ENCODE results near the gene POLD3.
"Not testable (repeated sequence)": the region's sequence is repeated elsewhere in the genome, so short reads cannot be mapped to it uniquely, and the experiment has no call there.

The POLD3 gene

DNA sequence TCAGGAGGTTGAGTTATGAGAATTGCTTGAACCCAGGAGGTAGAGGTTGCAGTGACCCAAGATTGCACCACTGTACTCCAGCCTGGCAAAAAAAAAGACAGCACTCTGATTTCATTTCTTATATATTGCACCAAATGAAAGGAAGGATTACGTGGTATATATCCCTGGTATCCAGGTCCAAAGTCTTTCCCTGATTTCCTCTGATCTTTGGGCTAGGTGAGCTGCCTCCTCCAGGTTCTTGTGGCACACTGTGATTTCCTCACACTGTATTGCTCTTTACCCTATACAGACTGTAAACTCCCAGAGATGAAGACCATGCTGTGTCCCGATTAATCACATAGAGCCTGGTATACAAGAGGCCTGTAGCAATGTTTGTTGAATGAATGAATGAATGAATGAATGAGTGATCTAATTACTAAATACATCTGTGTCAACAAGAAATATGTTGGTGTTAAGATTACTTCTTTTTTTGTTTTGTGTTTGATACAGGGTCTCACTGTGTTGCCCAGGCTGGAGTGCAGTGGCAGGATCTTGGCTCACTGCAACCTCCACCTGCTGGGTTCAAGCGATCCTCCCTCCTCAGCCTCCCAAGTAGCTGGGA is 9.3 kb upstream of the POLD3 start:
- no peak for DNase-seq

DNA sequence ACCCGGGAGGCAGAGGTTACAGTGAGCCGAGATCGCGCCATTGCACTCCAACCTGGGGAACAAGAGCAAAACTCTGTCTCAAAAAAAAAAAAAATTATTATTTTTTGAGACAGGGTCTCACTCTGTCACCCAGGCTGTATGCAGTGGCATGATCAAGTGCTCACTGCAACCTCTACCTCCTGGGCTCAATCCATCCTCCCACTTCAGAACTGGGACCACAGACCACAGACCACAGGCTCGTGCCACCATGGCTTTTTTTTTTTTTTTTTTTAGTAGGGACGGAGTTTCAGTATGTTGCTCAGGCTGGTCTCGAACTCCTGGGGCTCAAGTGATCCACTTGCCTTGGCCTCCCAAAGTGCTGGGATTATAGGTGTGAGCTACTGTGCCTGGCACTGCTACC is 1.9 kb upstream of the POLD3 start:
- DNase-seq = not testable (repeated sequence)

DNA sequence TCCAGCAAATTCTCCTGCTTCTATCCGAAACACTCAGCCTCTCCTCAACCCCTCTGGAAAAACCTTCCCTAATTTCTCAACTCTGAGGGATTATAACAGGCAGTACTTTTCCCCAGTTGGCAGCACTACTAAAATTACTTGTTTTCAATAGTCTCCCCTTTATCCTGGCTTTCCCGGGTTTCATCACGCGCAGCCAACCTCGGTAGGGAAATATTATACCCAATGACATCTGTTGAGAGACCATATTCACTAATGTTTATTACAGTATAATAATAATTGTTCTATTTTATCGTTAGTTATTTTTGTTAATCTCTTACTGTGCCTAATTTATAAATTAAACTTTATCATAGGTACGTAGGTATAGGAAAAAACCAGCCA is 330 bp upstream of the POLD3 start:
- no peak for DNase-seq

DNA sequence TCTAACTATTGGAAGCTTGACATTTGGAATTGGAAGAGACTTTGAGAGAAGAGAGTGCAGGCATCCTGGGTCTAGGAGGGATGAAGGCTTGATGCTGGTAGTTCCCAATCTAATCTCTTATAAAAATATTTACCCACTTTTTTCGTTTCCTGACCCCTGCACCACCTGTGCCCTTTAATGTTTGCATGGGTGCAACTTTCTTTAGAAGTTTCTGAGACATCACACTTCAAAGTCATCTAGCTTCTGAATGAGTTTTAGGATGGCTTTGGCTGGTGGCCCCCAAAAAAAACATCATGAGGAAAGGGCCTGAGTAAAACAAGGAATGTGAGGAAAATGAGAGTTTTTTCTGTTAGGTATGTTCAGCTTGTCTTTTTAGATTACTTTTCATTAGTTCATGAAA is 1.1 kb downstream of the POLD3 start:
- DNase-seq = no peak

DNA sequence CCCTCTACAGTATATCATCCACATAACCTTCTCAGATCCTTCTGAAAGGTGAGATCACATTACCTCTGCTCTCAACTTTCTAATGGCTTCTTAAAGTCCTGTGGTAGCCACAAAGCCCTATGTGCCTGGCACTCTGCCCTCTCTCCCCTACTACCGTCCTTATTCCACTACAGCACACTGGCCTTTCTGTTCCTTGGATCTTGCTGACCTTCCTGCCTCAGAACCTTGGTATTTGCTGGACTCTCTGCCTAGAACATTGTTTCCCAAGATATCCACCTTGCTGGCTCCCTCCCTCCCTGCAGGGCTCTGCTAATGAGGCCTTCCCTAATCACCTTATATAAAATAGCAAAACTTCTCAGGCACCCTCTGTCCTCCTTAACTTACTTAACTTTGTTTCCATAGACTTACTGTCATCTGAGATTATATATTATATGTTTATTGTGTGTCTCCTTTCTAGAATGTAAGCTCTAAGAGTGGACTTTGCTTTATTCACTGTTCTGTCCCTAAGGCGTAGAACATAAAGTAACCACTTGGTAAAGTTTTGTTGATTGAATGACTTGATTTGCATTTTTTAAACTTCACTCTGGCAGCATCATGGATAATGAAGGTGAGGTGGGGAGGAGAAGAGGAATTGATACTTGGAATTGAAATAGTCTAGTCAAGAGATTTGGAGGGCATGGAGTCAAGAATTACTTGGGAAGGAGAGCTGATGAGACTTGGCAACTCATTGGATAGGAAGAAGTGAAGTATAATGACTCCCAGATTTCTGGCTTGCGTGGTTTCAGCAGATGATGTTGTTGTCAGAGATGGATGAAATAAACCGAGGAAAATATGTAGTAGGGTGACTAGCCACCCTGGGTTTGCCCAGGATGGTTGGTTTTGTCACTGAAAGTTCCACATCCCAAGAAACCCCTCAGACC is 10.5 kb downstream of the POLD3 start:
- no peak for DNase-seq

DNA sequence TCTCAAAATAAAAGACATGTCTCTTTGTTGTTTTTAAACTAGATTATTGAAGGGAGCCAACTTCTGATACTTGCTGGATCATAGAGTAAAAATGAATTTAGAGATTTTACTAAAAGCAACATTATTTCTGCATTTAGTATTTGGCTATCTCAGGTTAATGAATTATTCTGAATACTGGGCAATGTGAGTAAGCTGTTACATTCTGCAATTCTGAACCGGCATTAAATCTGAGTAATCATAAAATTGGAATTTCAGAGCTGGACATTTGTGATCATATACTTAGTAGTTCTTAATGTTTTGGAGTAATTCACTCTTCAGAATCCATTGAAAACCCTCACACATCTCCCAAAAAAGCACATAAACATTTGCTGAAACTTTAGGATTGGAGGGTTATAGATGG is 11.5 kb downstream of the POLD3 start:
- no peak for DNase-seq

DNA sequence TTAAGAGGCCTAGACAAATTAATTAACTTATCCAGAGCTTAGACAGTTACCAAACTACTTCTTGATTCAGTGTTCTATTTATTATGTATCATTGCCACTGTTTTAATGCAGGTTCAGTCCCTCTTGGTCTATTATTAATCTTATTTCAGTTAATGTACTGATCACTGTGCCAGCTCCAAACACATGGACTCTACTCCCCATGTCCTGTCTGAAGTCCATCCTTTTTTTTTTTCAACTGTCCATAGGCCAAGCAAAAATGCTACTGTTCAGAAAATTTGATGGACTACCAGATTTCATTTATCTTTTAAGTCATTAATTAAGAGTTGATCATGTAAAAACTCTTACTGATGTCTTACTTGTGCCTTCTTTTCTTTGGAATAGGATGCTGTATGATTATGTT is 11.9 kb downstream of the POLD3 start:
- no peak for DNase-seq

DNA sequence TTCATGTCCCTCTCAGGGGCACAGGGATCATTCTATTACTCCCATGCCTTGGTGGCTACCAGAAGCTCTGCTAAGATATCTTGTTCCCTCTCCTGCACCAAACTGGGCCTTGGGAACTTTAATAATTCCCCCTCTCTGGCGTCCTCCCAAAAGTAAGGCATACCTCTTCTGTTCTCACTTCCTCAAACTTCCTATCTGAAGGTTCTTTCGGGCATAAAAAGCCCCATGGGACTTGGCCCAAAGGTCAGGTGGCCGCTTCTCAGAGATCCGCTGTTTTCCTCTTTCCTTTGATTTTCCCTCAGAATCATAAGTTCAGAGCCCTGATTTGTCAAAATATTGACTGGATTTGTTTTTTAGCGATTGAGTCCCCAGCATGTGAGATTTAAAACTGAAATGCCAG is 13.0 kb downstream of the POLD3 start:
- no peak for DNase-seq

DNA sequence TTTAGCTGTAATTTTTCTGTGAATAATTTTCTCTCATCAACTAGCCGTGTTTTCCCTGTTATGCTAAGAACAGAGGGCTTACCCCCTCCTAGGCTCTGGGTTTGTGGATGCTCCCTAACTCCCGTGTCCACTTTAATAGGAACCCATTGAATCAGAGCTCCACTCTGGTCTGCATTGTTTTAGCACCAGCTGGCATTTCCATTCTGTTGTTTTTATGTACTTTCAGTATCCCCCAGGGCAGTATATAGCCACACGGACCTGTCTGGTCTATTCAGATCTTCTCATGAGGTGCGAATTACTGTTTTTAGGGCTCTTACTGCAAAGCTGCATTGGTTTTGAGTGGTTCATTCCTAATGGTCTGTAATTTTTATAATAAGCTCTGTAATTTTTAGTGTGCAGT is 16.0 kb downstream of the POLD3 start:
- peak; percentile 39 for DNase-seq

DNA sequence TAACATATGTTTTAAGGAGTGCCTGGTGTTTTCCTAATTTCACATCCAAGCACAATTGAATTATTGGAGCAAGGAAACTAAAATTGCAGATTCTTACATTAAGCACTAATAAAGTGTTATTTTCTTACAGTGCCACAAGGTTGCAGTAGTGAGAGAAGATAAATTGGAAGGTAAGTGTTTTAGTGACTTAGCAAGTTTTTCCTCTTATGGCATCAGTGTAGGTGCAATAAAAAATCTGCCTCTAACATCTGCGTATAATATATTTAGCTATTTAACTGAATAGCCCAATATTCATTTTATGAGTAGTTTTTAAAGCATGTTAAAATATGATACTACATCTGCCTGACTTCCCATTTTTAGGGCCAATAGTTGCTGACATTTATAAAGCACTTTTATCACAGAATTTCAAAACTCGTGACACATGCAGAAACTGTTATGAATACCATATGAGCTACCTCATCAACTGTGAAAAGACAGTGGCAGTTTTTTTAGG is 19.0 kb downstream of the POLD3 start:
- peak; percentile 24 for DNase-seq

DNA sequence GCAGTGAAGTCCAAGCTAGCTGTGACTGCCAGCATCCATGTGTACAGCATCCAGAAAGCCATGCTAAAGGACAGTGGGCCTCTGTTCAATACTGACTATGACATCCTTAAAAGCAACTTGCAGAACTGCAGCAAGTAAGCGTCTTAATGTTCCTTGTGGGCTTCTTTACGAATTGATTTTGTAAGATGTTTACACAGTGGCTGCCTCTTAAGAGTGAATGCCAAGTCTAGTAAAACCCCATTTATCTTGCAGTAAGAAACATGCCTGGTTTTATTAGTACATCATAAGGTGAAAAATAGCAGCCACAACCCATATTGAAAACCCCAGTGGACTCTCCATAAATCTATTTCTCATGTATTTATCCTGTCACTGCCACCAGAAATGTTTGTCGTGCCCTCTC is 20.5 kb downstream of the POLD3 start:
- no peak for DNase-seq

DNA sequence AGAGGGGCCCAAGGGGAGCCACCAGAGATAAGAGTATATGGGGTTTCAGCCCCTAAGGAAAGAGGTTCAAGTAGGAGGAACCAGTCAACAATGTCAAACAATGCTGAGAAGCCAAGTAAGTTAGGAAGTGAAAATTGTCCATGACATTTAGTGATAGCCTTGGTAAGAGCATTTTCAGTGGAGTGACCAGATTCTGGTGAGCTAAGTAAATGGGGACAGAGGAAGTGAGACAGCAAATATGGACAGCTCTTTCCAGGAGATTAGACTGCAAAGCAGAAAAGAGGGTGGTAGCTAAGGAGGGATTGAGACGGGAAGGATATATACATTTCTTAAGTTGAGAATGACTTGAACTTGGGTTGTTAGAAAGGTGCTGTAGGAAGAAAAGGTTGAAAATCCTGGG is 22.9 kb downstream of the POLD3 start:
- DNase-seq = no peak

DNA sequence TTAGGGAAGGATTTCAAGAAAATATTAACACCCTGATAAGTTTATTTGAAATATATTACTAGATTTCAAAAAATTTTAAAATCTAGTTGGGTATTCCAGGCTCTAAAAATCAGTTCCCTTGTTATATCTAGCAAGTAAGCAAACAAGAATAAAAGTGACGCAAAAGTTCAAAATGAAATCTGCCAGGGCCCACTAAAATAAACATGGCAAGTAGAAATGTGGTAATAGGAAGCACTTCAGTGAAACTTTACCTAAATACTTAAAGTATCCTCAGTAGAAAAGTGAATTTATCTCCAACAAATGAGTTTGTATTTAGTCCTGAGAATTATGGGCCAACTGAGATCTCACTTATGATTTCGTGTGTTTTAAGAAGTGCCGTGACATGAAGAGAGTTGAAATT is 23.6 kb downstream of the POLD3 start:
- DNase-seq = no peak

DNA sequence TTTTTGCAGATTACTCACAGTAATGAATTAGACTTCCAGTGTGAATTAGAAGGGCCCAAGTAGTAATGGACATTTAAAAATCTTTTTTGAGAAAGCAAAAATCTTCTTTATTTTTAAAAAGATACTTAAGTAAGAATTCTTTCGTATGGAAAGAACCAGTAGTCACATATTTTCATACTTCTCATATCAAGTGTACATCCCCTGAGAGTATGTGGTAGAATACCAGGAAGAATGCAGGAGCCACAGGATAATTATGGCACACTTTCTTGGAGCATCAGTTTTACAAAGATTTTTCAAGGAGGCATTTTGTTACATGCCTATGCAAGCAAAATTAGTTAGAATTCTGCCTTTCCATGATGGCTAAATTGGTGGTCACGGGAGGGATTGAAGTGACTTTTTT is 28.1 kb downstream of the POLD3 start:
- no peak for DNase-seq

DNA sequence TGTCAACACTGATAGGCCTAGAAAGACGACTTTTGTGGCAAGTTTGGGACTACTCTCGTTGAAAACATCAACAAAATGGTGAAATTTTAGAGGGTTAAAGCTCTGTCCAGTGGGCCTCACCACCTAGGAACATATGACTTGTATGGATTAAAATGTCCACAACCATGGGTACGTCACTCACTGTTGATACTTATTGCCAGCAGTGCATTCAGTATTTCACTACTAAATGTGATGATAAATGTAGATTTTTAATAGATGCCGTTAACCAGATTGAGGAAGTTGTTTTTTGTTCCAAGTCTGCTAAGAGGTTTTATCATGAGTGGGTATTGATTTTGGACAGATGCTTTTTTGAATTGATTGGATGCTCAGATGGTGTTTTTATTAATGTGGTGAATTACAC is 33.7 kb downstream of the POLD3 start:
- no peak for DNase-seq

DNA sequence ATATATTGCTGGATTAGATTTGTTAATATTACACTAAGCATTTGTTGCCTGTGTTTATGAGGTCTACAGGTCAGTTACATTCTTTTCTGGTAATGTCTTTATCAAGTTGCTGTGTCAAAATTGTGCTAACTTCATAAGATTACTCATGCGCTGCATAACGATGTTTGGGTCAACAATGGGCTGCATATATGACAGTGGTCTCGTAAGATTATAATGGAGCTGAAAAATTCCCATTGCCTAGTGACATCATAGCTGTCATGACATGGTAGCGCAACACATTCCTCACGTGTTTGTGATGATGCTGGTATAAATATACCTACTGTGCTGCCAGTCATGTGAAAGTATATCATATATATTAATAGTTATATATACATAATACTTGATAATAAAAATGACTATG is 34.2 kb downstream of the POLD3 start:
- DNase-seq = no peak

DNA sequence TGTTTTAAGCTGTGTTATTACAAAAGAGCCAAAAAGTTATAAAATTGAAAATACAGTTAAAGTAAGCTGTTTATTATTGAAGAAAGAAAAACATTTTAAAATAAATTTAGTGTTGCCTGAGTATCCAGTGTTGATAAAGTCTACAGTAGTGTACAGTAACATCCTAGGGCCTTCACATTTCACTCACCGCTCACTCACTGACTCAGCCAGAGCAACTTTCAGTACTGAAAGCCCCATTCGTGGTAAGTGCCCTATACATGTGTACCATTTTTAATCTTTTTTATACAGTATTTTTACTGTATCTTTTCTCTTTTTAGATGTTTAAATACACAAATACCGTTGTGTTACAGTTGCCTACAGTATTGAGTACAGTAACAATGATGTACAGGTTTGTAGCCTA is 35.0 kb downstream of the POLD3 start:
- DNase-seq = no peak

DNA sequence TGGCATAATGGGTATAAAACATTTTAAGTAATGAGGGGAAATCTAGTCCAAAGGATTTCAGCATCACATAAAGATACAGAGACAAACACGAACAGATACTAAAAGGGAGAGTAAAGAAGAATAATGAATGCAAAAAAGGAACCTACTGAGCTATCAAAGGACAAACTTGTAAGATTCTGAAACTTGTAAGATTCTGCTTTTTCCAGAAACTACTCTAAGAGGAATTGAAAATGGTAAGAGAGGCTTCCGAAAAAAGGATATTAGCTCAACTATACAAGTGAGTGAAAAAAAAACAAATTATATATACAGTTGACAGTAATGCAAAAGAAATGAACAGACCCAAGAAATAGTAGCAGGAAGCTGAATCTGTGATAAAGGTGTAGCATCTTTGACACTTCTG is 37.7 kb downstream of the POLD3 start:
- no peak for DNase-seq

DNA sequence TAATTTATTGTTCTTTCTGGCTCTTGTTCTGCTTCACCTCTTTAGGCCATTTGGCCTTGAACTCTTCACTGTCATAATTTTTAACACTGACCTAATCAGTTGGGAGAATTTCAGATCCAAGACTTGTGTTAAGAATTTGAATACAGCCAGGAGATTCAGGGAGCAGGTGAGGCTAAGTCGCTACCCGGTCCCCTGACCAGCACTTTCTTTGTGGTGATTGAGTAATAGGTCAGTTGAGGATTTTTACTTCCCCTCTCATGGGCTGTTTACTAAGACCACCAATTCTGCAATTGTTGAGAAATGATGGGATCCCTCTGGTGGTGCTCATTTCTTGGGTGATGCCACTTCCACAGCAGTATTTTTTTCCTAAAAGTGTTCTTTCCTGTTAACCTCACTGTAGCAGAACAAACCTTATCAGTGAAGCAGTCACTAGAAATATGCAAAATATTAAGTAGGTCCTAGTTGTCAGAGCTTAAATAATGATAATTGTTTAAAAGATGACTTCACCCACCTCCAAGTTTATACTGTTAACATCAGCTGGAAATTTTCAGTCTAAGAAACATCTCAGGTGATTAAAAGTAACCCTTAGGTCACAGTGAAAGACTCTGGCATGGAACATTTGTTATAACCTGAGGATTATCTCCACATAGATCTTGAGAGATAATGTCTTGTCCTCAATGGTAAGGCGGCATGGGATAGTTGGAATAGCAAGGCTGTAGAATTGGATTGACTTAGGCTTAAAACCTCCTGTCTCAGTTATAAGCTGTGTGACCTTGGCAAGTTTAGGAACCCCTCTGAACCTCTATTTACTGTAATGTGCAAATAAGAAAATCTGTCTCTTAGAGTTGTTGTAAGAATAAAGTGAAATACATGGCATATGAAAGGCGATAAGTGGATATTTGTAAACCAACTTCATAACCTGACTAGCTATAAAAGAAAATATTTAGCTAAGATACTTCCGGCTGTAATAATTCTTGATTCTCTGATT is 41.3 kb downstream of the POLD3 start:
- DNase-seq = no peak

DNA sequence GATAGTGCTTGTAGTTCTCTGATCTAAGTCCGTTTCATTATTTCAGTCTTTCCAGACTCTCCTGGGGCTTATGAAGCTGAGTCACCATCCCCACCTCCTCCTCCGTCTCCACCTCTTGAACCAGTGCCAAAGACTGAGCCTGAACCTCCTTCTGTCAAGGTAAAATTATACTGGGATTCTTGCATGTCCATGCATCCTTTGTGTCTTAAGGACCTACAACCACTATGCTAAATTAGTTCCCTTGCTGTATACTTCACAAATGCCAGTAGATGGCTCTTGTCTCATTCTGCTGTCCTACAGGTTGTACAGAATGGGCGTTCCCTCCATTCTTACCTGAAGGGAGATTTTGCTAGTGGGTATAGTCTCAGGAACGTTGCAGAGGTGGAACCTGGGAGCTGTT is 42.2 kb downstream of the POLD3 start:
- DNase-seq = no peak

DNA sequence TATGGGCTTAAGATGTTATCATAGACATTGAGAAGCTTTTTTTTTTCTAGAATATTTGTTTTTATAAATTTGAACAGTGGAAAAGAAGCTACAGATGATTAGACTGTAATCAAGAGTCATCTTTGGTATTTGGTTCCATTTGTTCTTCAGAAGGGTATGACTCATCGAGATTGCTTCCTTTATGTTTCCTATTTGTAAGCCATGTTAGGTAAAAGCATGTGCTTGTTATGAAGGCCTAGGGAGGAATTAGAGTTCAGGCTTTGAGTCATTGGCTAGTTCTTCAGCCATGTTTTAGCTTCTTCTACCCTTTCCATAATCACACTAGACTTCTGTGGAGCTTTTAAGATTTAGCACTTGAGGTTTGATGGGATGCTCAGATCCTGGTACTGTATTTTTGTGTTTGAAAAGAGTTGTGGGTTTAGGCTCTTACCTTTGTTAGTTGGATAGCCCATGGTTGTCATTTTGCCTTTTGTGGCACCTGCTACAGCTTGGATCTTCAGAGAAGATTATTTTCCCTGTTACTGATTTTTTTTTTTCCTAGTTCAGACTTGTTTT is 44.3 kb downstream of the POLD3 start:
- no peak for DNase-seq

DNA sequence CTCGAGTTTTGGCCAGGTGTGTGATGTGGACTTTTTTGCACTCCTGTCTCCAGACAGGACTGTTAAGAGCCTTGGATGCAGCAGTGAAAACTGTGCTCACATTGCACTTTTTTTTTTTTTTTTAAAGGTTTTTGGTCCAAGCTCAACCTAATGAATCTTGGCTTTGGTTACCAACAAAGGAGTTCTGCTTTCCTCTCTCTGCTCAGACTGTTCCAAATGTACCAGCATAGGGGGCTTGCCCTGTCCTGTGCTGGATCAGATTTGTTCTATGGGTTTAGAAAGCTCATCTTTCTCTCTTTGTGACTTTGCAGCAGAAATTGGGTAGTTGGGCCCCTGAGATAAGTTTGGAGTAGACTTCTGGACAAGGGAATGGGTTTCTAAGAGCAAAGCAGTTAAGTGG is 45.3 kb downstream of the POLD3 start:
- DNase-seq = no peak

DNA sequence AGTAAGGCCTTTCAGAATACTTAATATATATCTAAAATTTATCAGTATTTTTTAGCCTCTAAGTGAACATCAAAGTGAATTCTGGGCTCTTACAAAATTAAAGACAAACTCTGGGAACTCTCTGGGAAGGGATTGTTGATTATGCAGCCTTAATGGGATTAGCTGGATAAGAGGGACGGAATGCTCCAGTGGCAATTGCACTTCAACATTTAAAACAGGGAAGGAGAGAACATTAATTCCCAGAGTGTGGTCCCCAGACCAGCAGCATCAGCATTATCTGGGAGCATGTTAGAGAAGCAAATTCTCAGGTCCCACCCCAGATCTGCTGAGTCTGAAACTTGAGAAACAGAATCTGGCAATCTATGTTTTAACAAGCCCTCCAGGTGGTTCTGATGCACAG is 46.5 kb downstream of the POLD3 start:
- no peak for DNase-seq

All from eye (tissue), 1 donor.